Activated CD4-positive, alpha-beta memory T cell treated with anti-CD3 and anti-CD28 coated beads, Interleukin-2, amount 10 ng/mL, durations not matched to agents 7 days and 5 days (primary cell): ENCODE results near the gene ELANE. TPM values are rescaled to one million over a fixed set of nuclear protein-coding genes. Genes with fewer than 3 reads are reported as not detected.
"Not testable (repeated sequence)": the region's sequence is repeated elsewhere in the genome, so short reads cannot be mapped to it uniquely, and the experiment has no call there.

ENCODE experiments used
- CTCF ChIA-PET: fragments of 350-600 bp; sonication (Branson Sonifier 250); formaldehyde crosslinking; loops from one replicate; lab custom pipeline; 2021; ENCODE audit warnings: antibody characterized with exemption, inconsistent platforms; lab: Charles Lee
- POLR2A ChIA-PET: fragments of 350-600 bp; sonication (Branson Sonifier 250); formaldehyde crosslinking; loops from one replicate; lab custom pipeline; 2021; ENCODE audit warnings: antibody characterized with exemption; lab: Charles Lee
- DNase-seq: peaks from one replicate; pipeline ENCODE4 v3.0.0-alpha.2; 2020
- H3K27ac Mint-ChIP-seq: one replicate; pipeline ENCODE4 v1.8.0; 2021; ENCODE audit warnings: mild to moderate bottlenecking, mixed read lengths
- H3K27me3 Mint-ChIP-seq: one replicate; pipeline ENCODE4 v1.8.0; 2021; ENCODE audit warnings: mixed read lengths
- H3K36me3 Mint-ChIP-seq: one replicate; pipeline ENCODE4 v1.8.0; 2021; ENCODE audit warnings: low read depth, mixed read lengths
- H3K4me1 Mint-ChIP-seq: one replicate; pipeline ENCODE4 v1.8.0; 2021; ENCODE audit warnings: mixed read lengths
- H3K4me3 Mint-ChIP-seq: one replicate; pipeline ENCODE4 v1.8.0; 2021; ENCODE audit warnings: mild to moderate bottlenecking, mixed read lengths
- H3K9me3 Mint-ChIP-seq: one replicate; pipeline ENCODE4 v1.8.0; 2021; ENCODE audit warnings: mixed read lengths
- total RNA-seq, 2 experiments: library from RNA; stranded (reverse); gene quantifications; one replicate each; pipeline ENCODE4 v1.2.3, GENCODE V29; 2021

Gene ELANE
- total RNA-seq, 2 experiments from 2014 or later: not detected

DNA sequence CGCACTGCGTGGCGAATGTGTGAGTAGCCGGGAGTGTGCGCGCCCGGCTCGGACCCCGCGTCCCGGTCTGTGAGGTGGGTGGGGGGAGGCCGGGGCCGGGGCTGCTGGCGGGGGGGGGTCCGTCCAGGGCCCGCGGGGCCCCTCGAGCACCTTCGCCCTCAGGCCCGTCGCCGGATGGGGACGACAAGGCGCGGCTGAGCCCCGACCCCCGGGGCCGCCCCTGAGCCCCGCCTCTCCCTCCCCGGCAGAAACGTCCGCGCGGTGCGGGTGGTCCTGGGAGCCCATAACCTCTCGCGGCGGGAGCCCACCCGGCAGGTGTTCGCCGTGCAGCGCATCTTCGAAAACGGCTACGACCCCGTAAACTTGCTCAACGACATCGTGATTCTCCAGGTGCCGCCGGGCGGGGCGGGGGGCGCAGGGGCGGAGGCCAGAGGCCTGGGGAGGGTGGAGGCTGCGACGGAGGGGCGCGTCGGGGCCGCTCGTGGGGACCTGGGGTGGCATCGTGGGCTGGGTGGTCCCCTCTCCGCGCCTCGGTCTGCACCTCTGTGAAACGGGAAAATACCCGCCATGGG lies 997 bp downstream of the ELANE start:
- H3K4me3 Mint-ChIP-seq: no peak overlapping the region
- peaks cover 5% of the 10 kb centered on the region for H3K4me1 Mint-ChIP-seq
- no peak overlapping the region for H3K27ac Mint-ChIP-seq
- H3K9me3 Mint-ChIP-seq: no peaks in the 10 kb centered on the region
- H3K36me3 Mint-ChIP-seq: no peaks in the 10 kb centered on the region
- CTCF ChIA-PET: no interaction called here
- no peak for DNase-seq
- POLR2A ChIA-PET: no interaction called here
- peaks cover 8% of the 10 kb centered on the region for H3K27me3 Mint-ChIP-seq

DNA sequence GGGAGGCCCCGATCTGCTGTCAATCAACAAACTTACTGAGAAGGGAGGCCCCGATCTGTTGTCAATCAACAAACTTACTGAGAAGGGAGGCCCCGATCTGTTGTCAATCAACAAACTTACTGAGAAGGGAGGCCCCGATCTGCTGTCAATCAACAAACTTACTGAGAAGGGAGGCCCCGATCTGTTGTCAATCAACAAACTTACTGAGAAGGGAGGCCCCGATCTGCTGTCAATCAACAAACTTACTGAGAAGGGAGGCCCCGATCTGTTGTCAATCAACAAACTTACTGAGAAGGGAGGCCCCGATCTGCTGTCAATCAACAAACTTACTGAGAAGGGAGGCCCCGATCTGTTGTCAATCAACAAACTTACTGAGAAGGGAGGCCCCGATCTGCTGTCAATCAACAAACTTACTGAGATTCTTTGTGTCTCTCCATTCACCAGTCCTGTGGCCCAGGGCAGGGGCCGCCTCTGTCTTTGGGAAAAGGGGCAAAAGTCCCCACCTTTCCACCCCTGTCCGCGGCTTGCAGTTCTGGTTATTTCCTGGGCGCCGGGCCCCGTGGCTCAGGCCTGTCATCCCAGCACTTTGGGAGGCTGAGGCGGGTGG lies 1.6 kb downstream of the ELANE start:
- H3K4me1 Mint-ChIP-seq, H3K36me3 Mint-ChIP-seq, H3K9me3 Mint-ChIP-seq, H3K4me3 Mint-ChIP-seq, POLR2A ChIA-PET, H3K27me3 Mint-ChIP-seq, H3K27ac Mint-ChIP-seq, DNase-seq: not testable (repeated sequence)
- CTCF ChIA-PET: interaction anchor here (0.6 kb wide), 1 partner anchor 52 kb away, joined by 3 read pairs; no protein-coding TSS in a partner anchor

DNA sequence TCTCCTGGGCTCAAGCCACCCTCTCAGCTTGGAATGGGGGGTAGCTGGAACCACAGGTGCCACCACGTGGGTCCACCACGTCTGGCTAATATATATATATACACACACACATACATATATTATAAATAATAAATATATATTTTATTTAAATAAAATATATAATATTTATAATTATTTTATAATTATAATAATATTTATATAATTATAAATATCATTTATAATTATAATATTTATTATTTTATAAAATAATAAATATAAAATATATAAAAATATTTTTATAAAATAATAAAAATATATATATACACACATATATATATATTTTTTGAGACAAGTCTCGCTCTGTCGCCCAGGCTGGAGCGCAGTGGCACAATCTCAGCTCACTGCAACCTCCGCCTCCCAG lies 2.4 kb downstream of the ELANE start:
- Mint-ChIP-seq H3K4me3 (no peak overlapping the region), H3K27me3 (peaks cover 8% of the 10 kb centered on the region), H3K9me3 (no peaks in the 10 kb centered on the region), H3K4me1 (peaks cover 7% of the 10 kb centered on the region), H3K36me3 (no peaks in the 10 kb centered on the region), H3K27ac (no peak overlapping the region)
- DNase-seq: no peak
- POLR2A ChIA-PET: interaction anchor here (0.8 kb wide), 1 partner anchor 9 kb away, joined by 6 read pairs; no protein-coding TSS in a partner anchor
- CTCF ChIA-PET: interaction anchor here (0.6 kb wide), 1 partner anchor 51 kb away, joined by 3 read pairs; no protein-coding TSS in a partner anchor

DNA sequence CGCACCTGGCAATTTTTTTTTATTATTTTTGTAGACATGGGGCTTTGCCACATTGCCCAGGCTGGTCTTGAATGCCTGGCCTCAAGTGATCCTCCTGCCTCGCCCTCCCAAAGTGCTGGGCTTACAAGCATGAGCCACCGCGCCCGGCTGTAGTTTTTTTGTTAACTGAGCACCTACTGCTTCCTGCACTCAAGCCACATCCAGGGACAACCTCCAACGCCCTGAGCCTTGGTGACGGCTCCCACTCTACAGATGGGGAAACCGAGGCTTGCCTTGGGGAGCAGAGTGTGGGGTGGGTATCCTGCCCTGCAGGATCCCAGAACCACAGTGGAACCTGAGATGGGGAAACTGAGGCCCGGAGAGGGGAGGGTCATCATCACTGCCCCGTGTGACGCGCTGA lies 3.0 kb downstream of the ELANE start:
- Mint-ChIP-seq H3K27me3 (peaks cover 14% of the 10 kb centered on the region), H3K27ac (no peak overlapping the region), H3K9me3 (no peaks in the 10 kb centered on the region), H3K4me3 (no peak overlapping the region), H3K4me1 (peaks cover 7% of the 10 kb centered on the region), H3K36me3 (no peaks in the 10 kb centered on the region)
- ChIA-PET CTCF (interaction anchor here (0.8 to 1.1 kb wide), 2 partner anchors 129 to 186 kb away, joined by 3 to 4 read pairs; partner anchors contain the start of gene WDR18), POLR2A (no interaction called here)
- no peak for DNase-seq

DNA sequence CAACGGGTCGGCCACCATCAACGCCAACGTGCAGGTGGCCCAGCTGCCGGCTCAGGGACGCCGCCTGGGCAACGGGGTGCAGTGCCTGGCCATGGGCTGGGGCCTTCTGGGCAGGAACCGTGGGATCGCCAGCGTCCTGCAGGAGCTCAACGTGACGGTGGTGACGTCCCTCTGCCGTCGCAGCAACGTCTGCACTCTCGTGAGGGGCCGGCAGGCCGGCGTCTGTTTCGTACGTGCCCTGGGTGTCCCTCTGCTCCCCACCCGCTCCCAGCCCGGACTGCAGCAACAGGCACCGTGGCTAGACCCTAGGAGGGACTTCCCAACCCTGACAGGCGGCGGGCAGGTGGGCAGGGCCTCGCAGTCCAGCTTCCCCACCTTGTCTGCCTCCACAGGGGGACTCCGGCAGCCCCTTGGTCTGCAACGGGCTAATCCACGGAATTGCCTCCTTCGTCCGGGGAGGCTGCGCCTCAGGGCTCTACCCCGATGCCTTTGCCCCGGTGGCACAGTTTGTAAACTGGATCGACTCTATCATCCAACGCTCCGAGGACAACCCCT lies 3.5 kb downstream of the ELANE start:
- Mint-ChIP-seq H3K27me3 (peaks cover 14% of the 10 kb centered on the region), H3K27ac (no peak overlapping the region), H3K36me3 (no peaks in the 10 kb centered on the region), H3K4me3 (no peak overlapping the region), H3K4me1 (peaks cover 7% of the 10 kb centered on the region), H3K9me3 (no peaks in the 10 kb centered on the region)
- POLR2A ChIA-PET: no interaction called here
- DNase-seq: no peak
- CTCF ChIA-PET: interaction anchor here (0.8 to 1.2 kb wide), 4 partner anchors 18 to 185 kb away, joined by 3 to 5 read pairs (median 4); partner anchors contain the start of gene WDR18

DNA sequence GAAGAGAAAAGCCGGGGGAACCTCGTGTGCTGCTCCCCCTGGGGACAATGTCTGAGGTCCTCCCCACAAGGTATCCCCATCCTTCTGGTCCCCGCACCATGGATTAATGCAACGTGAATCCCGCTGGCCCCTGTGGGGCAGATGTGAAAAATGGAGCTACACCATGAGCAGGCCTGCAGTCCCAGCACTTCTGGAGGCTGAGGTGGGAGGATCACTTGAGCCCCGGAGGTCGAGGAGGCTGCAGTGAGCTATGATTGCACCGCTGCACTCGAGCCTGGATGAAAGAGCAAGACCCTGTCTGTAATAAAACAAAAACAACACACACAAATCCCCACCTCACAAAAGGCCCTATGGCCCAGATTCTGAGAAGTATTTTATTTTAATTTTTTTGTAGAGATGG lies 6.2 kb downstream of the ELANE start:
- no peak overlapping the region for H3K4me3 Mint-ChIP-seq
- CTCF ChIA-PET: interaction anchor here (0.9 kb wide), 1 partner anchor 126 kb away, joined by 5 read pairs; the partner anchor contains the start of gene WDR18
- H3K36me3 Mint-ChIP-seq: no peaks in the 10 kb centered on the region
- H3K27ac Mint-ChIP-seq: no peak overlapping the region
- no peaks in the 10 kb centered on the region for H3K9me3 Mint-ChIP-seq
- no peak for DNase-seq
- peaks cover 14% of the 10 kb centered on the region for H3K27me3 Mint-ChIP-seq
- POLR2A ChIA-PET: interaction anchor here (1.5 kb wide), 1 partner anchor 63 kb away, joined by 4 read pairs; no protein-coding TSS in a partner anchor
- H3K4me1 Mint-ChIP-seq: peaks cover 16% of the 10 kb centered on the region

DNA sequence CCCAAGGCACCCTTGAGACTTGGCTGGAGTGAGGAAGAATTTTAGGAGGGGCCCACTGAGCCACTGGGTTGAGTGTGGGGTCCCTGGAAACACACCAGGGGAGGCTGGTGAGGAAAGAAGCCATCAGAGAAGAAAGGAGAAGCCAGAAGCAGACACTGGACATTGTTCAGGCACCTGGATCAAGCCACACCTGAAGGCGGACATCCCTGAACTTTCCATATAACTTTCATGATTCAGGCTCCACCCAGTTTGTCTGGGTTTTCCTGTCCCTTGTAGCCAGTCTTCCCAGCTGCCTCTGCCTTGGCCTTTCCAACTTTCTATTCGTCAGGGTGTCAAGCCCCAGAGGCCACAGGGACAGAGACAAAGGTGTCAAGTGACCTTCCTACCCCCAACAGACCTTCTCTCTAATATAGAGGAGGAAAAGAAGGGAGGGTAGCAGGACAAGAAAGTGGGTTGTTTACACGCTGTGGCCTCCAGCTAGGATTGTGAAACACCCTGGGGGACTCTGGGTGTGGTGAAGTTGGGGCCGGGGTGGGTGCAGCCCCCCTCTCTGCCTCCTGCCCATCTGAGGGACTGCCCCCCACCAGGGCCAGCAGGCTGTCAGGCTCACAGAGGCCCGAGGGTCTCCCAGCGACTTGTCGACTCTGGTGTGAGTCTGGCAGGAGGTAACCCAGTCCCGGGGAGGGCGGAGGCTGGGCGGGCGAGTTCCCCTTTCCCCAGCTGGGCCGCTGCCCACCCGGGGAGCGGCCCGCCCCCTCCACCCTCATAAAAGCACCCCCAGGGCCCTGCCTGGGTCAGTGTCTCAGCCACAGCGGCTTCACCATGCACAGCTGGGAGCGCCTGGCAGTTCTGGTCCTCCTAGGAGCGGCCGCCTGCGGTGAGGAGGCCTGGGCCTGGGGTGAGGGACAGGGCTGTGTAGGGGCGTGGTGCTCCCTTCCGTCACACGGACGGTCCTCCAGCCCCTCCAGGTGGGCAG lies 7.1 kb downstream of the ELANE start, which contains the start of gene CFD:
CFD (plus strand) TSS at position 797 of the 976 bp plus-strand sequence; CDS start at position 823, 26 bp downstream.
- H3K27me3 Mint-ChIP-seq: peaks cover 12% of the 10 kb centered on the region
- no peak within 1 kb of the TSS for H3K4me3 Mint-ChIP-seq
- no peaks in the 10 kb centered on the region for H3K9me3 Mint-ChIP-seq
- no peak for DNase-seq
- CTCF ChIA-PET: interaction anchor here (0.9 to 1.3 kb wide), 2 partner anchors 125 kb away, joined by 4 to 5 read pairs; partner anchors contain the start of gene WDR18
- H3K4me1 Mint-ChIP-seq: peaks cover 23% of the 10 kb centered on the region
- no peak within 1 kb of the TSS for H3K27ac Mint-ChIP-seq
- POLR2A ChIA-PET: interaction anchor here (0.9 to 1.5 kb wide), 2 partner anchors 61 to 62 kb away, joined by 3 to 4 read pairs; no protein-coding TSS in a partner anchor
- H3K36me3 Mint-ChIP-seq: no peaks in the 10 kb centered on the region

DNA sequence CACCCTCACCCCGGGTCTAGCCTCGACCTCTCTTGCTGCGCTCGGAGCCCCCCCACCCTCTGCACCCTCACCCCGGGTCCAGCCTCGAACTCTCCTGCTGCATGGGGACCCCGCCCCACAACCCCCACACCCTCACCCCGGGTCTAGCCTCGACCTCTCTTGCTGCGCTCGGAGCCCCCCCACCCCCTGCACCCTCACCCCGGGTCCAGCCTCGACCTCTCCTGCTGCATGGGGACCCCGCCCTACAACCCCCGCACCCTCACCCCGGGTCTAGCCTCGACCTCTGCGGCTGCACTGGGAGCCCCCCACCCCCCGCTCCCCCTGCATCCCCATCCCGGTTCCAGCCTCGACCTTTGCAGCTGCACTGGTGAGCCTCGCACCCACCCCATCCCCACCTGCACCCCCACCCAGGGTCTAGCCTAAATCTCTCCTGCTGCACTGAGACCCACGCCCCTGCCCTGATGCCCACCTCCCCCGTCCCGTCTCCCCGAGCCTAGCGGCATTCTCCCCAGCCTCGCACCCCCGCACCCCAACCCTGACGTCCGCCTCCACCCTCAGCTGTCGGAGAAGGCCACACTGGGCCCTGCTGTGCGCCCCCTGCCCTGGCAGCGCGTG lies 9.1 kb downstream of the ELANE start:
- Mint-ChIP-seq H3K27me3 (peaks cover 12% of the 10 kb centered on the region), H3K27ac (no peak overlapping the region), H3K9me3 (no peaks in the 10 kb centered on the region), H3K4me3 (no peak overlapping the region), H3K4me1 (peaks cover 25% of the 10 kb centered on the region), H3K36me3 (no peaks in the 10 kb centered on the region)
- DNase-seq: no peak
- ChIA-PET POLR2A (no interaction called here), CTCF (interaction anchor here (0.6 kb wide), 1 partner anchor 204 kb away, joined by 3 read pairs; no protein-coding TSS in a partner anchor)

DNA sequence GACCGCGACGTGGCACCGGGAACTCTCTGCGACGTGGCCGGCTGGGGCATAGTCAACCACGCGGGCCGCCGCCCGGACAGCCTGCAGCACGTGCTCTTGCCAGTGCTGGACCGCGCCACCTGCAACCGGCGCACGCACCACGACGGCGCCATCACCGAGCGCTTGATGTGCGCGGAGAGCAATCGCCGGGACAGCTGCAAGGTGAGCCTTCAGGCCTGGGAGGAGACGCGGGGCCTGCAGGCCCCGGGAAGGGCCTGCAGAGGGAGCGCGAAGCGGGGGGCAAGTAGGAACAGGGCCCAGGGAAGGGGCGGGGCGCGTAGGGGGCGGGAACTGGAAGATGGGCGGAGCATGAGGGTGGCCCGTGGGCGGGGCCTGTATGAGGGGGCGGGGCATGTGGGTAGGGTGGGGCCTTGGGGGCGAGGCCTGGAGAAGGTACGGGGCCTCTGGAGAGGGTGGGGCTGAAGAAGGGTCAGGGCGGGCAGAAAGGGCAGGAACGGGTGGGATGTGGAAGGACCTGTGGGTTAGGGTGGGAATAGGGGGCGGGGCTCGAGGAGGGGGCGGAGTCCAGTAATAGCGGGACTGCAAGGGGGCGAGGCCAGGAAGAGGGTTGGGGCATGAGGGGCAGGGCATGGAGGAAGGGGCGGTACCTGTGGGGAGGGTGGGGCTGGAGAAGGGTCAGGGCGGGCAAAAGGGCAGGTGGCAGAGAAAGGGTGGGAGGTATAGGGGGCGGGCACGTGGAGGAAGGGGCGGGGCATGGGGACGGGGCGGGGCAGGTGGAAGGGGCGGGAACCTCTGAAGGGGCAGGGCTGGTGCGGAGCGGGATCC lies 9.9 kb downstream of the ELANE start:
- Mint-ChIP-seq H3K9me3 (no peaks in the 10 kb centered on the region), H3K27ac (peak overlapping the region; percentile 55), H3K4me3 (no peak overlapping the region), H3K4me1 (peaks cover 25% of the 10 kb centered on the region), H3K27me3 (peaks cover 12% of the 10 kb centered on the region), H3K36me3 (no peaks in the 10 kb centered on the region)
- DNase-seq: peak; percentile 78
- ChIA-PET CTCF (interaction anchor here (0.6 to 2.8 kb wide), 5 partner anchors 46 to 382 kb away, joined by 3 to 35 read pairs (median 6); partner anchors contain the start of genes KISS1R and R3HDM4), POLR2A (interaction anchor here (1.9 to 3.5 kb wide), 3 partner anchors 47 to 407 kb away, joined by 6 to 17 read pairs (median 15); partner anchors contain the start of gene CIRBP)

DNA sequence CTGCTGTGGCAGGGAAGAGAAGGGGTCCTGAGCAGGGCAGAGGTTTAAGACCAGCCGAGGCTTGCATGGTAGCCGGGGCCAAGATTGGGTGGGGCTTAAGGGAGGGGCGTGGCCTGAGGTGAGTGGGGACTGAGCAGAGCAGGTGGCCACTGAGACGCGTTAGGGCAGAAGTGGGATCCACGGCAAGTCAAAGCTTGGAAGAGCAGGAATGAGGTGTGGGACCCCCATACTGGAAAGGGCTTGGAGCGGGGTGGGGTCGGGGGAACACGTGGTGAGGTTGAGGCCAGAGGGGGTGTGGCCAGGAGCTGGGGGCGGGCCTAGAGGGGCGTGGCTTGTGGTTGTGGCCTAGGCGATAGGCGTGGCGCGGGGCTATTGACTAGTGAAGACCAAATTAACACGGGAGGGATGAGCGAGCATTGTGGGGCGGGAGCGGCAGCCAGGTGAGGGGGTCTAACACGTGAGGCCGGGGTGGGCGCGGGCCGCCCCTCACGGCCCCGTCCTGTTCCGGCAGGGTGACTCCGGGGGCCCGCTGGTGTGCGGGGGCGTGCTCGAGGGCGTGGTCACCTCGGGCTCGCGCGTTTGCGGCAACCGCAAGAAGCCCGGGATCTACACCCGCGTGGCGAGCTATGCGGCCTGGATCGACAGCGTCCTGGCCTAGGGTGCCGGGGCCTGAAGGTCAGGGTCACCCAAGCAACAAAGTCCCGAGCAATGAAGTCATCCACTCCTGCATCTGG lies 10.6 kb downstream of the ELANE start:
- peak; percentile 86 for DNase-seq
- peaks cover 10% of the 10 kb centered on the region for H3K27me3 Mint-ChIP-seq
- CTCF ChIA-PET: interaction anchor here (0.7 to 2.8 kb wide), 13 partner anchors 30 to 381 kb away, joined by 3 to 37 read pairs (median 8); partner anchors contain the start of genes KISS1R, MED16, R3HDM4 and RNU6-9
- H3K27ac Mint-ChIP-seq: peak overlapping the region; percentile 79
- POLR2A ChIA-PET: interaction anchor here (1.0 to 3.5 kb wide), 7 partner anchors 31 to 406 kb away, joined by 3 to 17 read pairs (median 8); partner anchors contain the start of genes CIRBP, MED16, RNU6-9 and WDR18
- peak overlapping the region; percentile 68 for H3K4me3 Mint-ChIP-seq
- peaks cover 5% of the 10 kb centered on the region for H3K36me3 Mint-ChIP-seq
- no peaks in the 10 kb centered on the region for H3K9me3 Mint-ChIP-seq
- H3K4me1 Mint-ChIP-seq: peaks cover 21% of the 10 kb centered on the region
